Osteoblast (primary cell): ENCODE results near the gene TBC1D10A. TPM values are rescaled to one million over a fixed set of nuclear protein-coding genes. Genes with fewer than 3 reads are reported as not detected.

ENCODE experiments used
- DNase-seq: peaks from one replicate; pipeline ENCODE4 v3.0.0; 2011; ENCODE audit warnings: low spot score, mixed read lengths; ENCODE audit not compliant: insufficient read length; ENCODE audit errors: missing footprints
- H2AFZ ChIP-seq: 2 replicates; pipeline ENCODE4 v1.6.0; 2011; ENCODE audit warnings: mild to moderate bottlenecking, low read length
- H3K27ac ChIP-seq: 2 replicates; pipeline ENCODE4 v1.5.1; 2011; ENCODE audit warnings: mild to moderate bottlenecking, low read depth, low read length, moderate library complexity
- H3K27me3 ChIP-seq: 2 replicates; pipeline ENCODE4 v1.6.0; 2012; ENCODE audit warnings: mild to moderate bottlenecking, control low read depth, inconsistent platforms, low read length, moderate library complexity; ENCODE audit not compliant: insufficient read depth
- H3K36me3 ChIP-seq: 2 replicates; pipeline ENCODE4 v1.5.1; 2011; ENCODE audit warnings: mild to moderate bottlenecking, low read length, control low read depth, moderate library complexity; ENCODE audit not compliant: insufficient read depth
- H3K4me1 ChIP-seq: 2 replicates; pipeline ENCODE4 v1.5.1; 2011; ENCODE audit warnings: mild to moderate bottlenecking, low read length, control low read depth, moderate library complexity; ENCODE audit not compliant: insufficient read depth
- H3K4me2 ChIP-seq: 2 replicates; pipeline ENCODE4 v1.6.0; 2011; ENCODE audit warnings: mild to moderate bottlenecking, low read length; ENCODE audit not compliant: insufficient read depth
- H3K4me3 ChIP-seq: fragments of 200-600 bp; sonication (generic); 3 replicates; pipeline ENCODE4 v1.5.1; 2012; ENCODE audit warnings: mild to moderate bottlenecking, low read length, inconsistent platforms; ENCODE audit not compliant: insufficient read depth
- H3K79me2 ChIP-seq: 2 replicates; pipeline ENCODE4 v1.6.0; 2012; ENCODE audit warnings: mild to moderate bottlenecking, low read length, control low read depth, inconsistent platforms; ENCODE audit not compliant: insufficient read depth
- H3K9me3 ChIP-seq: 2 replicates; pipeline ENCODE4 v1.5.1; 2011; ENCODE audit warnings: low read depth, low read length, control low read depth
- H4K20me1 ChIP-seq: 2 replicates; pipeline ENCODE4 v1.6.0; 2012; ENCODE audit warnings: mild to moderate bottlenecking, low read length, control low read depth; ENCODE audit not compliant: insufficient read depth
- total RNA-seq: library from RNA; depleted of rRNA; stranded (reverse); fragments of >200 nt; gene quantifications from 2 replicates; pipeline ENCODE4 v1.2.3, GENCODE V29; 2012
- TF ChIP-seq, protein P1 (sequence below): IDR thresholded peaks from 2 replicates; pipeline ENCODE4 v1.5.1; 2011; ENCODE audit warnings: mild to moderate bottlenecking, low read depth, low read length, moderate library complexity; ENCODE audit errors: extremely low read depth

Gene TBC1D10A
- total RNA-seq, 1 donor = 32.9 TPM

DNA sequence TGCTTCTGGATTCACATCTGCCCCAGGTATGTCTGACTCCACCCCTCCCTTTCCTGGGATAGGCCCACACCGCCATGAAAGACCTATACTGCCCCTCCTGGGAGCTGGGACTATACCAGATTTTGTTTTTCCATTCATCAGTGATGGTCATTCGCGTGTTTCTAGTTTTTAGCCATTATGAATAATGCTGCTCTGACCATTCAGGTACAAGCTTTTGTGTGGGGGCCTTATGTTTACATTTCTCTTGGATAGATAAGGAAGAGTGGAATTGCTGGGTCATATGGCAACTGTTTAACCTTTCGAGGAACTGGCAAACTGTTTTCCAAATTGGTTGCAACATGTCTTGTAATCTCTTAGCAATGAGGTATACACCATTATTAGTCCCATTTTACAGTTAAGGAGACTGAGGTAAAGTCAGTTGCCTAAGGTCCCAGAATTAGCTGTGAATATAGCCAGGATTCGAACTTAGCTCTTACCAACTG is 1.2 kb upstream of the TBC1D10A start:
- no peak overlapping the region for H3K4me3 ChIP-seq
- no peak overlapping the region for H3K4me2 ChIP-seq
- peak overlapping the region; percentile 12 for H3K27ac ChIP-seq
- H3K36me3 ChIP-seq = peaks cover 30% of the 10 kb centered on the region
- no peak overlapping the region for H2AFZ ChIP-seq
- peaks cover 18% of the 10 kb centered on the region for H4K20me1 ChIP-seq
- no peaks in the 10 kb centered on the region for H3K27me3 ChIP-seq
- TF ChIP-seq, protein P1, sequence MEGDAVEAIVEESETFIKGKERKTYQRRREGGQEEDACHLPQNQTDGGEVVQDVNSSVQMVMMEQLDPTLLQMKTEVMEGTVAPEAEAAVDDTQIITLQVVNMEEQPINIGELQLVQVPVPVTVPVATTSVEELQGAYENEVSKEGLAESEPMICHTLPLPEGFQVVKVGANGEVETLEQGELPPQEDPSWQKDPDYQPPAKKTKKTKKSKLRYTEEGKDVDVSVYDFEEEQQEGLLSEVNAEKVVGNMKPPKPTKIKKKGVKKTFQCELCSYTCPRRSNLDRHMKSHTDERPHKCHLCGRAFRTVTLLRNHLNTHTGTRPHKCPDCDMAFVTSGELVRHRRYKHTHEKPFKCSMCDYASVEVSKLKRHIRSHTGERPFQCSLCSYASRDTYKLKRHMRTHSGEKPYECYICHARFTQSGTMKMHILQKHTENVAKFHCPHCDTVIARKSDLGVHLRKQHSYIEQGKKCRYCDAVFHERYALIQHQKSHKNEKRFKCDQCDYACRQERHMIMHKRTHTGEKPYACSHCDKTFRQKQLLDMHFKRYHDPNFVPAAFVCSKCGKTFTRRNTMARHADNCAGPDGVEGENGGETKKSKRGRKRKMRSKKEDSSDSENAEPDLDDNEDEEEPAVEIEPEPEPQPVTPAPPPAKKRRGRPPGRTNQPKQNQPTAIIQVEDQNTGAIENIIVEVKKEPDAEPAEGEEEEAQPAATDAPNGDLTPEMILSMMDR = peak; percentile 12
- peak; percentile 32 for DNase-seq
- H3K79me2 ChIP-seq = peaks cover 33% of the 10 kb centered on the region
- H3K4me1 ChIP-seq = peaks cover 28% of the 10 kb centered on the region
- H3K9me3 ChIP-seq = no peaks in the 10 kb centered on the region

DNA sequence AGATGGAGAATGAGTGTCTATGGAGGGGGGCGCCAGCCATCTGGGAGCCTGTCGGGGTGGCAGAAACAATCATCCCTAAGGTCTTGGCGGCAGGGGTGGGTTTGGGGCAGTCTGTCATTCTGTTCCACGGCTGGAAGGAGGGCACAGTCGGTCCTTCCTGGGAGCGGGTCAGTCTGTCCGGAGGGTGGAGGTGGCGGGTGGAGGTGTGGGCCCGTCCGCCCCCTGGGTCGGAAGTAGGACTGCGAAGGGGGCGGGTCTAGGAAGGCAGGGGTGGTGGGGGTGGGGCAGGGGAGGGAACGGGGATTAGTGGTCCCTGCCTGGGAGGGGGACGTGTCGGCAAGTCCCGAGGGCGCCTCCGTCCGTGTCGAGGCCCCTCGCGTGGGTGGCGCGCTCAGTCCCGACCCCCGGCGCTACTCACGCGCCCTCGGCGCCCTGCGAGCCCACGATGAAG is 461 bp downstream of the TBC1D10A start:
- Histone ChIP-seq H4K20me1 (peaks cover 24% of the 10 kb centered on the region), H3K27ac (peak overlapping the region; percentile 75), H3K27me3 (no peaks in the 10 kb centered on the region), H3K36me3 (peaks cover 23% of the 10 kb centered on the region), H3K4me1 (peaks cover 33% of the 10 kb centered on the region), H3K4me3 (peak overlapping the region; percentile 94), H2AFZ (peak overlapping the region; percentile 72), H3K4me2 (peak overlapping the region; percentile 94), H3K79me2 (peaks cover 49% of the 10 kb centered on the region), H3K9me3 (no peaks in the 10 kb centered on the region)
- TF ChIP-seq, protein P1 = no peak
- DNase-seq = peak; percentile 79

DNA sequence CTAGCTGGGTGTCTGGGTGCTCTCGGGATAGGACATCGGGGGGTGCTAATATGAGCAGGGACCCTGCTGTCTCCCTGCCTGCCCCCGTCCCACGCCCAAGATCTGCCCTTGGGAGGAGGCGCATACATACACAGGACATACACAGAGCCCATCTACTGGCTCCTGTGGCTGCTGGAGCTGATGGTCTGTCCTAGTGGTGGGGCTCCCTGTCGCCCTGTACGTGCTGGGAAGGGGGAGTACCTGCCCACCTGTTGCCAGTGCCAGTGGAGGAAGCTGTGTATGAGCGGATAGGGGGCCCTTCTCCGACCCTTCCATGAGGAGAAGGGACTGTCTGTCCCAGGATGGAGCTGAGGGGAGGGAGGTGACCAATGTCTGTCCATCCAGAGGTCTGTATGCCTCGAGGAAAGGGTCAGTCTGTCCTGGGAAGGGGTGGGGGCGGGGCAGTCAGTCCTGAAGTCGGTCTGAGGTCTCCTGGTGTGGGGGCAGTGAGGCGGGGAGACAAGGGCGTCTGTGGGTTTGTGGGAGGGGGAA is 952 bp downstream of the TBC1D10A start:
- peak; percentile 56 for DNase-seq
- Histone ChIP-seq H2AFZ (no peak overlapping the region), H3K27ac (peak overlapping the region; percentile 75), H3K36me3 (peaks cover 23% of the 10 kb centered on the region), H3K79me2 (peaks cover 54% of the 10 kb centered on the region), H4K20me1 (peaks cover 29% of the 10 kb centered on the region), H3K9me3 (no peaks in the 10 kb centered on the region), H3K4me1 (peaks cover 33% of the 10 kb centered on the region), H3K4me2 (peak overlapping the region; percentile 94), H3K4me3 (peak overlapping the region; percentile 94), H3K27me3 (no peaks in the 10 kb centered on the region)
- TF ChIP-seq, protein P1 = no peak

DNA sequence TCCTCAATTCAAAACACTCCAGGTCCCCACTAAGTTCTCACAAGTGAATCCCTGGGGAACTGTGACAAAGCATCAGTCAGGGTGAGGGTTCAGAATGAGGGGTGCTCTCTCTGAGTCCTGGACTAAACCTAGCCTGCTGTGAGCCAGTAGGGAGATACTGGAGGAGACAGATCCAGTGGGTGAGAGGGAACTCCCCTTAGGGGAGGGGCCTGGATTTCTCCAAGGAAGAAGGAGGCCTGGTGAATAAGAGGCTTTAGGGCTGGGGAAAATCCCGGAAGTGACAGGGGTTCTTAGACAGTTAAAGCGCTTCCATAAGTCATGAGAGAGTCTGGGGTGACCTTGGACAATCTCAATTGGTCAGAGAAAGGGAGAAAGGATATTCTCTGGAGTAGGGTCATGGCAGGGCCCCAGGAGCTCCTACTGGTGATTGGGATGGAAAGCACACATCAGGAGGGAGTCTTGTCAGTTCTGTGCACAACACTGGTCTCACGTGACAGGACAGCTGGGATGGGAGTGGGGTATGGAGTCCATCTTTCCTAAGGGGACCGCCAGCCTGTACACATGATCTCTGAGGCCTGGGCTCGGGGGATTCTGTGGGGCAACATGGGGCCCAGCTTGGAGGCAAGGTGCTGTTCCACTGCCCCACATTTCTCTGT is 1.5 kb downstream of the TBC1D10A start:
- H3K36me3 ChIP-seq = peaks cover 25% of the 10 kb centered on the region
- H3K27ac ChIP-seq = peak overlapping the region; percentile 75
- H2AFZ ChIP-seq = no peak overlapping the region
- DNase-seq = peak; percentile 98
- TF ChIP-seq, protein P1 = no peak
- H4K20me1 ChIP-seq = peaks cover 35% of the 10 kb centered on the region
- peaks cover 33% of the 10 kb centered on the region for H3K4me1 ChIP-seq
- H3K4me3 ChIP-seq = peak overlapping the region; percentile 94
- peaks cover 60% of the 10 kb centered on the region for H3K79me2 ChIP-seq
- H3K4me2 ChIP-seq = peak overlapping the region; percentile 94
- no peaks in the 10 kb centered on the region for H3K27me3 ChIP-seq
- H3K9me3 ChIP-seq = no peaks in the 10 kb centered on the region
